GM12878 (cell line): Measurements from ENCODE around the gene PEX11A.

Experiments used
- CEBPB ChIP-seq, 2 experiments: fragments of 150-350 bp in 1 of 2; IDR thresholded peaks; 2 replicates each; pipeline ENCODE4 v1.6.1; 2012 to 2014; ENCODE audit warnings: low read depth in 2 of 2, low read length in 2 of 2, borderline replicate concordance in 1 of 2, inconsistent platforms in 1 of 2
- EGR1 ChIP-seq, 2 experiments: IDR thresholded peaks; 1 replicate in 1 of 2; 2 replicates in 1 of 2; pipeline ENCODE4 v1.6.1; 2011 to 2012; ENCODE audit warnings: low read depth in 2 of 2, low read length in 2 of 2, borderline replicate concordance in 1 of 2, mild to moderate bottlenecking in 1 of 2, moderate library complexity in 1 of 2
- EZH2 ChIP-seq: IDR thresholded peaks from 2 replicates; pipeline ENCODE4 v1.6.1; 2012; ENCODE audit warnings: low read depth, mild to moderate bottlenecking, control low read depth, inconsistent platforms, low read length, borderline replicate concordance; ENCODE audit not compliant: control insufficient read depth
- POLR2A ChIP-seq: IDR thresholded peaks from 2 replicates; pipeline ENCODE4 v1.6.1; 2011; ENCODE audit warnings: low read depth, mild to moderate bottlenecking, low read length
- SMC3 ChIP-seq: IDR thresholded peaks from 2 replicates; pipeline ENCODE4 v1.6.1; 2011; ENCODE audit warnings: low read length, improper control_type of control experiment, borderline replicate concordance
- TF ChIP-seq, protein P1 (sequence below), 3 experiments: IDR thresholded peaks in 2 of 3; conservative IDR thresholded peaks in 1 of 3; 2 replicates each; pipeline ENCODE4 v1.5.1; 2011; ENCODE audit warnings: low read depth in 3 of 3, low read length in 3 of 3, mild to moderate bottlenecking in 3 of 3, control low read depth in 2 of 3, moderate library complexity in 2 of 3, inconsistent platforms in 1 of 3, mixed read lengths in 1 of 3; ENCODE audit not compliant: control insufficient read depth in 2 of 3, insufficient read depth in 1 of 3; ENCODE audit errors: extremely low read depth in 1 of 3
- TF ChIP-seq, protein P2 (sequence below): fragments of 450-650 bp; IDR thresholded peaks from 2 replicates; pipeline ENCODE4 v1.6.1; 2014; ENCODE audit warnings: mild to moderate bottlenecking
- TF ChIP-seq, protein P3 (sequence below): IDR thresholded peaks from 2 replicates; pipeline ENCODE4 v1.6.1; 2011; ENCODE audit warnings: low read depth, mild to moderate bottlenecking, low read length, moderate library complexity, borderline replicate concordance; ENCODE audit errors: extremely low read depth

DNA sequence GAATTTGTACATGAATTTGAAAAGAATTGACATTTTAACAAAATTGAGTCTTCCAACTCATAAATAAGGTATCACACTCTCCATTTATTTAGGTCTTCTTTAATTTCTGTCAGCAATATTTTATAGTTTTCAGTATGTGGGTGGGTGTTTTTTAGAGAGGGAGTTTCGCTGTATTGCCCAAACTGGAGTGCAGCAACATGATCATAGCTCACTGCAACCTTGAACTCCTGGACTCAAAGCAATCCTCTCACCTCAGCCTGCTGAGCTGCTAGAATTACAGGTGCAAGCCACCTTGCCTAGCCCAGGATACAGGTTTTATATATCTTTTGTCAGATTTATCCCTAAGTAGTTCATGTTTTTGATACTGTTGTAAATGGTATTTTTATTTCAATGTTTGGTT lies 4.6 kb upstream of the PEX11A start:
- TF ChIP-seq, protein P1, sequence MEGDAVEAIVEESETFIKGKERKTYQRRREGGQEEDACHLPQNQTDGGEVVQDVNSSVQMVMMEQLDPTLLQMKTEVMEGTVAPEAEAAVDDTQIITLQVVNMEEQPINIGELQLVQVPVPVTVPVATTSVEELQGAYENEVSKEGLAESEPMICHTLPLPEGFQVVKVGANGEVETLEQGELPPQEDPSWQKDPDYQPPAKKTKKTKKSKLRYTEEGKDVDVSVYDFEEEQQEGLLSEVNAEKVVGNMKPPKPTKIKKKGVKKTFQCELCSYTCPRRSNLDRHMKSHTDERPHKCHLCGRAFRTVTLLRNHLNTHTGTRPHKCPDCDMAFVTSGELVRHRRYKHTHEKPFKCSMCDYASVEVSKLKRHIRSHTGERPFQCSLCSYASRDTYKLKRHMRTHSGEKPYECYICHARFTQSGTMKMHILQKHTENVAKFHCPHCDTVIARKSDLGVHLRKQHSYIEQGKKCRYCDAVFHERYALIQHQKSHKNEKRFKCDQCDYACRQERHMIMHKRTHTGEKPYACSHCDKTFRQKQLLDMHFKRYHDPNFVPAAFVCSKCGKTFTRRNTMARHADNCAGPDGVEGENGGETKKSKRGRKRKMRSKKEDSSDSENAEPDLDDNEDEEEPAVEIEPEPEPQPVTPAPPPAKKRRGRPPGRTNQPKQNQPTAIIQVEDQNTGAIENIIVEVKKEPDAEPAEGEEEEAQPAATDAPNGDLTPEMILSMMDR (IDR thresholded peaks at IDR 0.05 in 2 of 3, conservative IDR thresholded peaks at IDR 0.05 in 1 of 3; ENCODE audit: control insufficient read depth in 2 of 3, extremely low read depth in 1 of 3, insufficient read depth in 1 of 3, low read depth in 3 of 3, low read length in 3 of 3), result no peak
- no peak for TF ChIP-seq POLR2A
- TF ChIP-seq EZH2, result no peak
- TF ChIP-seq SMC3, result no peak
- no peak for TF ChIP-seq CEBPB (IDR thresholded peaks at IDR 0.05; ENCODE audit: borderline replicate concordance in 1 of 2, low read depth in 2 of 2, low read length in 2 of 2)
- TF ChIP-seq, protein P2, sequence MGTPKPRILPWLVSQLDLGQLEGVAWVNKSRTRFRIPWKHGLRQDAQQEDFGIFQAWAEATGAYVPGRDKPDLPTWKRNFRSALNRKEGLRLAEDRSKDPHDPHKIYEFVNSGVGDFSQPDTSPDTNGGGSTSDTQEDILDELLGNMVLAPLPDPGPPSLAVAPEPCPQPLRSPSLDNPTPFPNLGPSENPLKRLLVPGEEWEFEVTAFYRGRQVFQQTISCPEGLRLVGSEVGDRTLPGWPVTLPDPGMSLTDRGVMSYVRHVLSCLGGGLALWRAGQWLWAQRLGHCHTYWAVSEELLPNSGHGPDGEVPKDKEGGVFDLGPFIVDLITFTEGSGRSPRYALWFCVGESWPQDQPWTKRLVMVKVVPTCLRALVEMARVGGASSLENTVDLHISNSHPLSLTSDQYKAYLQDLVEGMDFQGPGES, result no peak
- no peak for TF ChIP-seq EGR1 (IDR thresholded peaks at IDR 0.05; ENCODE audit: borderline replicate concordance in 1 of 2, low read depth in 2 of 2, low read length in 2 of 2)
- TF ChIP-seq, protein P3, sequence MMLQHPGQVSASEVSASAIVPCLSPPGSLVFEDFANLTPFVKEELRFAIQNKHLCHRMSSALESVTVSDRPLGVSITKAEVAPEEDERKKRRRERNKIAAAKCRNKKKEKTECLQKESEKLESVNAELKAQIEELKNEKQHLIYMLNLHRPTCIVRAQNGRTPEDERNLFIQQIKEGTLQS, result no peak
